Measurements from ENCODE around the gene SNRK. TPM values are rescaled to one million over a fixed set of nuclear protein-coding genes. Genes with fewer than 3 reads are reported as not detected.

SNRK gene
- total RNA-seq, 1 experiment from 2014 or later, result 11.4 TPM

- DNase-seq (ENCODE audit: low spot score), result peak; percentile 69
Measured at GRCh38 chr3:43309372-43310305, 23.3 kb downstream of the SNRK start.

- no peak for DNase-seq (ENCODE audit: low spot score)
Measured at GRCh38 chr3:43316783-43317460, 30.6 kb downstream of the SNRK start.

- no peak for DNase-seq (ENCODE audit: low spot score)
Measured at GRCh38 chr3:43317461-43318316, 31.3 kb downstream of the SNRK start.

- no peak for DNase-seq (ENCODE audit: low spot score)
Measured at GRCh38 chr3:43319376-43319775, 33.0 kb downstream of the SNRK start.

- no peak for DNase-seq (ENCODE audit: low spot score)
Measured at GRCh38 chr3:43319794-43320193, 33.5 kb downstream of the SNRK start.

GRCh38 chr3:43320288-43320687, 33.9 kb downstream of the SNRK start:
- DNase-seq (ENCODE audit: low spot score), result no peak

GRCh38 chr3:43323541-43323940, 37.2 kb downstream of the SNRK start:
- DNase-seq (ENCODE audit: low spot score), result no peak

- DNase-seq (ENCODE audit: low spot score), result no peak
Measured at GRCh38 chr3:43326891-43327581, 40.7 kb downstream of the SNRK start.

- no peak for DNase-seq (ENCODE audit: low spot score)
Measured at GRCh38 chr3:43327582-43327979, 41.2 kb downstream of the SNRK start.

- DNase-seq (ENCODE audit: low spot score), result no peak
Measured at GRCh38 chr3:43328653-43329052, 42.3 kb downstream of the SNRK start.

- peak; percentile 27 for DNase-seq (ENCODE audit: low spot score)
Measured at GRCh38 chr3:43330981-43331380, 44.6 kb downstream of the SNRK start.

- DNase-seq (ENCODE audit: low spot score), result no peak
Measured at GRCh38 chr3:43331381-43331780, 45.0 kb downstream of the SNRK start.

GRCh38 chr3:43334976-43335375, 48.6 kb downstream of the SNRK start:
- no peak for DNase-seq (ENCODE audit: low spot score)

- DNase-seq (ENCODE audit: low spot score), result no peak
Measured at GRCh38 chr3:43335799-43336198, 49.5 kb downstream of the SNRK start.

- DNase-seq (ENCODE audit: low spot score), result no peak
Measured at GRCh38 chr3:43338295-43338694, 52.0 kb downstream of the SNRK start.

- DNase-seq (ENCODE audit: low spot score), result no peak
Measured at GRCh38 chr3:43340403-43340802, 54.1 kb downstream of the SNRK start.

- no peak for DNase-seq (ENCODE audit: low spot score)
Measured at GRCh38 chr3:43341788-43342187, 55.4 kb downstream of the SNRK start.

- no peak for DNase-seq (ENCODE audit: low spot score)
Measured at GRCh38 chr3:43343185-43343584, 56.8 kb downstream of the SNRK start.

GRCh38 chr3:43343815-43344214, 57.5 kb downstream of the SNRK start:
- no peak for DNase-seq (ENCODE audit: low spot score)

- no peak for DNase-seq (ENCODE audit: low spot score)
Measured at GRCh38 chr3:43344520-43344919, 58.2 kb downstream of the SNRK start.

GRCh38 chr3:43345246-43345645, 58.9 kb downstream of the SNRK start:
- DNase-seq (ENCODE audit: low spot score), result no peak

- no peak for DNase-seq (ENCODE audit: low spot score)
Measured at GRCh38 chr3:43345877-43346276, 59.5 kb downstream of the SNRK start.
